Small intestine (tissue), 7 donors: ENCODE results near the gene CFAP97. TPM values are rescaled to one million over a fixed set of nuclear protein-coding genes. Genes with fewer than 3 reads are reported as not detected.
"Not testable (repeated sequence)": the region's sequence is repeated elsewhere in the genome, so short reads cannot be mapped to it uniquely, and the experiment has no call there.

ENCODE experiments used
- DNase-seq, 2 donors: peaks; one replicate each; pipeline versions ENCODE4 v3.0.0 to v3.0.0-alpha.2; 2013
- FAIRE-seq: peaks from 2 replicates; lab custom pipeline; 2012; peaks lifted over from hg19 to GRCh38; lab: Jason Lieb, UNC
- H3K27ac ChIP-seq, 3 donors: one replicate each; pipeline ENCODE4 v1.5.1; 2013; ENCODE audit warnings: low read length in 2 of 3, mild to moderate bottlenecking in 2 of 3, control low read depth in 1 of 3, inconsistent platforms in 1 of 3, low read depth in 1 of 3, moderate library complexity in 1 of 3
- H3K27me3 ChIP-seq, 3 donors: one replicate each; pipeline ENCODE4 v1.6.1; 2013; ENCODE audit warnings: low read length in 3 of 3, inconsistent platforms in 1 of 3; ENCODE audit not compliant: control insufficient read depth in 3 of 3, insufficient read depth in 3 of 3
- H3K36me3 ChIP-seq, 3 donors: one replicate each; pipeline ENCODE4 v1.6.1; 2013; ENCODE audit warnings: low read length in 3 of 3, inconsistent platforms in 1 of 3, low read depth in 1 of 3, mild to moderate bottlenecking in 1 of 3, moderate library complexity in 1 of 3; ENCODE audit not compliant: control insufficient read depth in 3 of 3, insufficient read depth in 2 of 3
- H3K4me1 ChIP-seq, 3 donors: one replicate each; pipeline ENCODE4 v1.6.1; 2013; ENCODE audit warnings: low read length in 2 of 3, inconsistent platforms in 1 of 3, low read depth in 1 of 3, mild to moderate bottlenecking in 1 of 3, moderate library complexity in 1 of 3; ENCODE audit not compliant: control insufficient read depth in 3 of 3, insufficient read depth in 2 of 3
- H3K4me3 ChIP-seq, 3 donors: one replicate each; pipeline ENCODE4 v1.5.1; 2013; ENCODE audit warnings: low read length in 3 of 3, control low read depth in 1 of 3, inconsistent platforms in 1 of 3, low read depth in 1 of 3, mild to moderate bottlenecking in 1 of 3, moderate library complexity in 1 of 3
- H3K9me3 ChIP-seq, 2 donors: one replicate each; pipeline ENCODE4 v1.6.1; 2013; ENCODE audit warnings: low read depth in 1 of 2, low read length in 1 of 2; ENCODE audit not compliant: control insufficient read depth in 2 of 2, insufficient read depth in 1 of 2
- WGBS, 3 donors: extraction: QIAGEN DNeasy Blood & Tissue Kit; methylation state at CpG; one replicate each; pipeline ENCODE4 v1.1.7; 2013; 5-methylcytosine and 5-hydroxymethylcytosine counted together
- polyA plus RNA-seq, 4 donors: library from polyadenylated mRNA; stranded (reverse) in 3 of 4; unstranded in 1 of 4; fragments of 200-250 nt in 3 of 4; fragments of 120-200 nt in 1 of 4; gene quantifications; one replicate each; pipeline versions ENCODE4 v1.2.1 to v1.2.3, GENCODE V29; 2013
- donor health status: healthy with polysubstance abuse.
- donor health status: control.
- donor health status: control.
- donor health status: Bipolar disorder and iron deficiency.
- donor health status: healthy.

Gene CFAP97
- polyA plus RNA-seq, 4 donors = 1.6 to 19.7 (median 5.5) TPM

DNA sequence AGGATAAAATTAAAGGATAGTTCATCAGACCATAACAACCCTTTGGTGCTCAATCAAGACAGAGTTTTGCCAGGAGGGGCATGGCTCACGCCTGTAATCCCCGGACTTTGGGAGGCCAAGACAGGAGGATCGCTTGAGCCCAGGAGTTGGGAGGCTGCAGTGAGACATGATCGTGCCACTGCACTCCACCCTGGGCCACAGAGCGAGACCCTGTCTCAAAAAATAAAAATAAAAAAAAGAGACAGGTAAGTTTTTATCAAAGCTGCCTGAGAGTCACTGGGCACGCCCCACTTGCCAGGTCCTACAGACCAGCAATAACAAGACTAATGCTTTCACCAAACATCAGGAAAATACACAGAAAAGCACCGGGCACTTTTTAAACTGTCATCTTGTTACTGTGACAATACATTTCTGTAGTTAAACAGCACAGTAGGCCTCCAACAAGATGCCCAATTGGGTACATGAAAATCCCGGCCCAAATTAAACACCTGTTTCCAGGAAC is 765 bp downstream of the CFAP97 start:
- no peaks in the 10 kb centered on the region for H3K27me3 ChIP-seq
- FAIRE-seq (no peak), DNase-seq (no peak)
- no peaks in the 10 kb centered on the region for H3K9me3 ChIP-seq
- H3K4me3 ChIP-seq = peak overlapping the region; percentile 55 to 93 (median 67)
- H3K4me1 ChIP-seq = peaks cover 0 to 24% (median 2%) of the 10 kb centered on the region in 3 donors
- peak overlapping the region; percentile 84 to 95 (median 84) for H3K27ac ChIP-seq
- WGBS, 3 donors = 56 to 69% (median 60%) methylated on average over 8 of the region's 8 CpGs
- H3K36me3 ChIP-seq = peaks cover 0 to 10% (median 0%) of the 10 kb centered on the region in 3 donors

- DNase-seq (peak in 1 of 2 donors; percentile 65), FAIRE-seq (no peak)
- Histone ChIP-seq H3K36me3 (peaks cover 0 to 11% (median 0%) of the 10 kb centered on the region in 3 donors), H3K9me3 (no peaks in the 10 kb centered on the region), H3K4me3 (peak overlapping the region in 1 of 3 donors; percentile 18), H3K4me1 (peaks cover 0 to 24% (median 2%) of the 10 kb centered on the region in 3 donors), H3K27me3 (no peaks in the 10 kb centered on the region), H3K27ac (peak overlapping the region in 2 of 3 donors; percentile 41 to 84)
- WGBS, 3 donors = 57 to 60% (median 57%) methylated on average over 16 of the region's 16 CpGs
Observed at GRCh38 chr4:185201977-185202962, 1.5 kb downstream of the CFAP97 start.

GRCh38 chr4:185198189-185198588 is 5.6 kb downstream of the CFAP97 start:
- H3K27me3 ChIP-seq, H3K9me3 ChIP-seq, H3K4me3 ChIP-seq, H3K27ac ChIP-seq, DNase-seq, FAIRE-seq: not testable (repeated sequence)
- 95% methylated on average over 4 of the region's 4 CpGs for WGBS, 3 donors
- H3K36me3 ChIP-seq = peaks cover 0 to 19% (median 0%) of the 10 kb centered on the region in 3 donors
- peaks cover 0 to 17% (median 0%) of the 10 kb centered on the region in 3 donors for H3K4me1 ChIP-seq

GRCh38 chr4:185196437-185196836 is 7.4 kb downstream of the CFAP97 start:
- Histone ChIP-seq H3K27me3 (no peaks in the 10 kb centered on the region), H3K4me1 (peaks cover 0 to 3% (median 0%) of the 10 kb centered on the region in 3 donors), H3K36me3 (peaks cover 0 to 23% (median 0%) of the 10 kb centered on the region in 3 donors), H3K4me3 (no peak overlapping the region), H3K9me3 (no peaks in the 10 kb centered on the region), H3K27ac (no peak overlapping the region)
- 89 to 93% (median 91%) methylated on average over 2 of the region's 2 CpGs for WGBS, 3 donors
- DNase-seq = no peak
- no peak for FAIRE-seq

DNA sequence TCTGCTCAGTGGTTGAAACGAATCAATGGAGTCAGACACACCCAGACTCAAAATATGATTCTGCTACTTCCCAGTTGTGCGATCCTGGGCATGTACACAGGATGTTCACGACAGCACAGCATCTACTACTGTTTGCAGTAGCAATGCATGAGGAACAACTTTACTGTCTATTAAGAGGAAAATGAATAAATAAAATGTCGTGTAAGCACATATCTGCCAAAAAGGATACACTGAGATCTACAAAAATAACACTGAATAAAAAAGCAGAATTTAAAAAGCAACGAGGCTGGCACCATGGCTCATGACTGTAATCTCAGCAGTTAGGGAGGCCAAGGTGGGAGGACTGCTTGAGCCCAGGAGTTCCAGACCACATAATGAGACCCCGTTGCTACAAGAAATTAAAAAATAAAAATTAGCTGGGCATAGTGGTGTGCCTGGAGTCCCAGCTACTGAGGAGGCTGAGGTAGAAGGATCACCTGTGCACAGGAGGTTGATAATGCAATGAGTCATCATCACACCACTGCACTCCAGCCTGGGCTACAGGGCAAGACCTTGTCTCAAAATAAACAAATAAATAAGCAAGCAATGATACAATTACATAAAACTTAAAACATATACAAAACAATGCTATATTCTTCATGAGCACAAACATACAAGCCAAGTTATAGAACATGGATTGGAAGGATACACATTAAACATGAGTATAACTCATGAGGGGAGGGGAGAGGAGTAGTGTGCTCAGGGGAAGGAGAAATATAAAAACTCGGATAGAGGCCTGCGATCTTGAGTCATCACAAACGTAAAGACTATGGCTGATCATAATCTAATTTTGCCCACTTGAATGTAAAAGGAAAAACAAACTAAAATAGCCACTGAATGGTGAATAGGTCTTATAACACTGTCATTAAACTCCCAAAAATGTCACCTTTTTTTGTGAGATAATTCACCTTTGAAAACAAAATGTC is 8.6 kb downstream of the CFAP97 start:
- H3K27me3 ChIP-seq = no peaks in the 10 kb centered on the region
- FAIRE-seq = no peak
- H3K4me1 ChIP-seq = no peaks in the 10 kb centered on the region
- no peak overlapping the region for H3K27ac ChIP-seq
- H3K4me3 ChIP-seq = no peak overlapping the region
- peaks cover under 1 to 20% (median 5%) of the 10 kb centered on the region in 3 donors for H3K36me3 ChIP-seq
- no peak for DNase-seq
- WGBS, 3 donors = 77 to 85% (median 84%) methylated on average over 9 of the region's 9 CpGs
- H3K9me3 ChIP-seq = no peaks in the 10 kb centered on the region

DNA sequence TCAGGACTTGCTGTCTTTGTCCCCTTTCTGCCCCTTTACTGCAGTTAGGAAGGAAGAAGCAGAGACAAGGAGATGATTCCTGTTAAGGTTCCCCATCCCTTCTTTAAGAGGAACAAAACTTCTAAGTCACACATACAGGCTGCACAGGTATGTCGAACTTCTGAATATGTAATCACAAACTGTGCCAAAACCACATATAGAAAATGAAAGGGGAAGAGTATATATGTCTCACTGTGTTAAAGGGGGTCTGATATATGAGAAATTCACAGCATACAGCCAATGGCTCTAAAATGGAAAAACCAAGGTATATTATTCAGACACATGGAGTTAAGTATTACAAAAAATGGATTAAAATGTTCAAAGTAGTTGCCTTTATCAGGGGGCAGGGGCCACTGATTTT is 11.7 kb downstream of the CFAP97 start:
- 57 to 63% (median 61%) methylated on average over 1 of the region's 1 CpG for WGBS, 3 donors
- FAIRE-seq = no peak

GRCh38 chr4:185190306-185190856 is 13.4 kb downstream of the CFAP97 start:
- Histone ChIP-seq H3K27me3 (no peaks in the 10 kb centered on the region), H3K4me3 (no peak overlapping the region), H3K27ac (no peak overlapping the region), H3K9me3 (no peaks in the 10 kb centered on the region), H3K36me3 (peaks cover 2 to 25% (median 5%) of the 10 kb centered on the region in 3 donors), H3K4me1 (no peaks in the 10 kb centered on the region)
- DNase-seq = no peak
- 89 to 93% (median 92%) methylated on average over 6 of the region's 6 CpGs for WGBS, 3 donors
- FAIRE-seq = no peak

More for the DNA sequence above, 11.7 kb downstream of the CFAP97 start:
- Histone ChIP-seq H3K4me3 (no peak overlapping the region), H3K27me3 (no peaks in the 10 kb centered on the region), H3K27ac (no peak overlapping the region), H3K4me1 (no peaks in the 10 kb centered on the region), H3K36me3 (peaks cover 2 to 25% (median 5%) of the 10 kb centered on the region in 3 donors), H3K9me3 (no peaks in the 10 kb centered on the region)
- no peak for DNase-seq
